Activated T-cell treated with anti-CD3 and anti-CD28 coated beads, Interleukin-2, amount 50 U/mL, for 4 hours (primary cell): ENCODE data around the gene GTPBP4. TPM values are rescaled to one million over a fixed set of nuclear protein-coding genes. Genes with fewer than 3 reads are reported as not detected.

Source experiments
- ATAC-seq, 2 donors: fragments of 200-7000 bp; cut with Tn5 transposase; one replicate each; pipeline ENCODE4 v1.10.0; 2021
- DNase-seq: peaks from one replicate; pipeline ENCODE4 v3.0.0-alpha.2; 2020
- H3K27me3 Mint-ChIP-seq: one replicate; pipeline ENCODE4 v1.8.0; 2021; ENCODE audit warnings: low read depth, mixed read lengths
- H3K36me3 Mint-ChIP-seq: one replicate; pipeline ENCODE4 v1.8.0; 2022; ENCODE audit warnings: mixed read lengths; ENCODE audit not compliant: insufficient read depth
- H3K4me1 Mint-ChIP-seq: one replicate; pipeline ENCODE4 v1.8.0; 2021; ENCODE audit warnings: low read depth, mixed read lengths
- H3K4me3 Mint-ChIP-seq: one replicate; pipeline ENCODE4 v1.8.0; 2021; ENCODE audit warnings: mild to moderate bottlenecking, moderate library complexity, mixed read lengths
- H3K9me3 Mint-ChIP-seq: one replicate; pipeline ENCODE4 v1.8.0; 2021; ENCODE audit warnings: mixed read lengths
- total RNA-seq, 3 donors: library from RNA; stranded (reverse); gene quantifications; one replicate each; pipeline ENCODE4 v1.2.1, GENCODE V29; 2021

GTPBP4 gene
- total RNA-seq, 3 donors from 2014 or later, result 223 to 244 (median 226) TPM

DNA sequence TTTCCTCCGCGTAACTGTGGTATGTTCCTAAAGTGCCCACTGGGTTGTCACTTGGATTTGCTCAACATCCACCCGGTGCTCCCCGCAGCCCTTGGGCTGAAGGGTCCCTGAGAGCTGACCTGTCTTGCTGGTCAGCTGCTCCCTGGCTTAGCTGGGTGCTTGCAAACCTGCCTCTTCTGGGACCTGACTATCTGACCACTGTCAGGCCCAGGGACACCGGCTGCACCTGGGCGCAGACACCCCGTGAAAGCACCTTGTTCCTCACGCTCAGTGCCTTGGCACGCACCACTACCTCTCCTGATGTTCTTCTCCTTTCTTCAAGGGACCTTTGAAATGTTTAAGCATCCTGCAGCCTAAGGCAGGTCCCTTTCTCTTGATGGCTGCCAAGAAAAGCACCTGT, 30.1 kb upstream of the GTPBP4 start:
- Mint-ChIP-seq H3K36me3 (no peaks in the 10 kb centered on the region), H3K9me3 (no peaks in the 10 kb centered on the region), H3K27me3 (peaks cover 9% of the 10 kb centered on the region), H3K4me1 (no peaks in the 10 kb centered on the region), H3K4me3 (no peak overlapping the region)
- no peak for ATAC-seq
- no peak for DNase-seq

DNA sequence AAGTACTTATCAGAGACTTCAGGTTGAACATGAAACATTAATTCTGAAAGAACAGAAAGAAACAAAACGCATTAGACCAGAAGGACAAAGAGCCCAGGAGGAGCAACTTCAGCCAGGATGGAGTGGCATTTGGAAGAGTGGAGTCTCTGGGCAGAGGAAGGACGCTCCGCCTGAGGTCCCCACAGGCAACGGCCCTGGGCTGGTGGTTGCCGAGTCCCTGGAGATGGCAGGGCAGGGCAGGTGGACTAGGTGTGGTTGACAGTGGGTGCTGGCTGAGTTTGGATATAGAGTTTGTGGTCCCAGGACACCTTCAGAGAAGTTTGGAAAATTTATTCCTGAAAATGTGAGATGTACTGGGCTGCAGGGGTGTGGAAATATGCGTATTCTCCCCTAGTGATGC, 29.4 kb upstream of the GTPBP4 start:
- H3K4me1 Mint-ChIP-seq, result no peaks in the 10 kb centered on the region
- H3K4me3 Mint-ChIP-seq, result no peak overlapping the region
- ATAC-seq (no peak), DNase-seq (no peak)
- H3K36me3 Mint-ChIP-seq, result no peaks in the 10 kb centered on the region
- no peaks in the 10 kb centered on the region for H3K9me3 Mint-ChIP-seq
- peaks cover 9% of the 10 kb centered on the region for H3K27me3 Mint-ChIP-seq

DNA sequence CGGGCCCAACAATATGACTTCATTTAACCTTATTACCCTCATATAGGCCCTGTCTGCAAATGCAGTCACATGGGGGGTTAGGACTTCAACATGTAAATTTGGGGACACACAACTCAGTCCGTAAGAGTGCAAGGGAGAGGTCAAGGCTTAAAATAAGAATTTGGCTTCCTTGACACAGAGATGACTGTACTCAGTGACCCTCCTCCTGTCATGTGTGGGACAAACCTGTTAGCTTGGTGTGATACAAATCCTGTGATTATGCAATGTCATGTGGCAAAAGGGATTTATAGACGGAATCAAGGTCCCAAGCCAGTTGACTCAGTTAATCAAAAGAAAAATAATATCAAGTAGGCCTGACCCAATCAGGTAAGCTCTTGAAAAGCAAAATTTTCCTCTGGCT, 25.9 kb upstream of the GTPBP4 start:
- ATAC-seq (no peak), DNase-seq (no peak)
- Mint-ChIP-seq H3K4me3 (no peak overlapping the region), H3K27me3 (peaks cover 4% of the 10 kb centered on the region), H3K9me3 (no peaks in the 10 kb centered on the region), H3K36me3 (no peaks in the 10 kb centered on the region), H3K4me1 (peaks cover 7% of the 10 kb centered on the region)

DNA sequence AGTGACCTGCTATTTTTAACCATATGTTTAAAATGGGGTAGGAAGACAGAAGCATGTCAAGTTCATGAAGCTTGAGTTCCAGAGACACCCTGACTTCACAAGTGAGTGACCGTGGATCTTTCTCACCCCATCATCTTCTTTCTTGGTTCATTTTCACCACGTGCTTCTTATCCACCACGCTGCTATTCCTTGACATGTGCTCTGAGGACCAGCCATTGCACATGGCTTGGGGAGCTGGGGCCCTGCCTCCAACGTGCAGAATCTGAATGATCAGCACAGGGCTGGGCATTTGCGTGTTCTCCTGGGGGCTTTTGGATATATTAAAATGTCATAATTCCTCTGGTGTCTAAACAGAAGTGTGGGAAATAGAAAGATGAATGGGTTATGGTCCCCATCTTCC, 25.0 kb upstream of the GTPBP4 start:
- Mint-ChIP-seq H3K9me3 (no peaks in the 10 kb centered on the region), H3K36me3 (no peaks in the 10 kb centered on the region), H3K4me3 (no peak overlapping the region), H3K27me3 (peaks cover 4% of the 10 kb centered on the region), H3K4me1 (peaks cover 9% of the 10 kb centered on the region)
- ATAC-seq (no peak), DNase-seq (no peak)

DNA sequence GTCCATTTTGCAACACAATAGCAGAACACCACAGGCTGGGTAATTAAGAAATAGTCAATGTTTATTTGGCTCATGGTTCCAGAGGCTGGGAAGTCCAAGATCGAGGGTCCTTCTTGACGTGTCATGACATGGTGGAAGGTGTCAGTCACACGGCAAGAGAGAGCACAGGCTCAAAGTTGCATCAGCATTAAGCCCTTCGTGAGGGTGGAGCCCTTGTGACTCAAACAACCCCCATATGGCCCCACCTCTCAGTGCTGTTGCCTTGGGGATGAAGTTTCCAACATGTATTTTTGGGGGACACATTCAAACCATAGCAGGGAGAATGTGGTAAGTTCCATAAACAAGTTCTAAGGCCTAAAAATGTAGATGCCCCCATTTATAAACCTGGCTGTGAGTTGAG, 24.6 kb upstream of the GTPBP4 start:
- DNase-seq, result no peak
- H3K36me3 Mint-ChIP-seq, result no peaks in the 10 kb centered on the region

DNA sequence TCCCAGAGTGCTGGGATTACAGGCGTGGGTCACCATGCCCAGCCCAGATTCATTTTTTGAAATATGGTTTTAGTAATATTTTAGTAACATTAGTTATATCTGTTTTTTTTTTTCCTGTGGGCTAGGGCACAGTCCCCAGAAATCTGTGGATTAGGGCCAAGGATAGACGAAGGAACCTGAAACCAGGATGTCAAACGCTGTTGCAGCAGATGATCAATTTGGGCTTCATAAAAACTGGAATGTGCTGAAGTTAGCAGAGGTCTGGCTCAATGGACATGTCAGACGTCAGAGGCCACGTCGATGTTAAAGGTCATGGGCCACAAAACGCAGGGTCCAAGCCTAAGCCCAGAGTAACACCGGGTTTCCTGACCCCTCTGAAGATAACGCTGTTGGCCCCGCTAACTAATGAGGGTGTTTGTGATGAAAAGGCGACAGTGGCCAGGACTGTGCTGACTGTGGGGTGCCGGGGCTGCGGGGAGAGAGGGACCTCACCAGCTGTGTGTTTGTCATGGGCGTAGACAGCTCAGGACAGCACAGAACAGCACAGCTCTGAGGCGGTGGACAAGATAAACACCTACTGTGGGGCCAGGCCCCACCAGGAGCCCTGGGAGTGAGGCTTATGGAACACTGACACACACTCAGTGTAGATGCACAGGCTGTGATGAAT, 23.8 kb upstream of the GTPBP4 start:
- no peaks in the 10 kb centered on the region for H3K9me3 Mint-ChIP-seq
- no peak overlapping the region for H3K4me3 Mint-ChIP-seq
- H3K27me3 Mint-ChIP-seq, result peaks cover 11% of the 10 kb centered on the region
- no peaks in the 10 kb centered on the region for H3K36me3 Mint-ChIP-seq
- DNase-seq, result no peak
- H3K4me1 Mint-ChIP-seq, result peaks cover 9% of the 10 kb centered on the region
- ATAC-seq, result no peak

More for the DNA sequence above, 24.6 kb upstream of the GTPBP4 start:
- H3K27me3 Mint-ChIP-seq, result peaks cover 9% of the 10 kb centered on the region
- H3K4me1 Mint-ChIP-seq, result peaks cover 9% of the 10 kb centered on the region
- no peaks in the 10 kb centered on the region for H3K9me3 Mint-ChIP-seq
- ATAC-seq, result no peak
- H3K4me3 Mint-ChIP-seq, result no peak overlapping the region

DNA sequence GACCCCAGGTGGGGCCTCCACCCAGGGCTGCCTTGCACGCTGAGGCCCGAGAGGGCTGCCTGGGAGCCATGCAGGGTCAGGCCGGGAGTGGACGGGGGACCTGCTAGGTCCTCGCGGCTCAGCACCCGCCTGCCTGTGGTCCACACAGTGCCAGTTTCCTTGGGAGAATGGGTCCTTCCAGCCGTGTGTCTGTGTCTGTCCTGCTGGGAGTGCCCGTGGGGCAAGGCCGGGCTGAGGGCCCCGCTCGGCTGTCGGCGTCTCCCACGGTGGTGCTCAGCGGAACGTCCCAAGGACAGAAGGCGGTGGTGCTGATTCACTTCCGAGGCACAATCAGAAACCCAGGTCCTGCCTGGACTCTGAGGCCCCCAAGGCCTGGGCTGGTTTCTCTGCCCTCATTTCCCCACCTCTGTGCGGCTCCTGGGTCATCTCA, 23.2 kb upstream of the GTPBP4 start:
- ATAC-seq, result peak in 1 of 2 donors; percentile 23
- H3K4me3 Mint-ChIP-seq, result no peak overlapping the region
- no peak for DNase-seq
- peaks cover 9% of the 10 kb centered on the region for H3K4me1 Mint-ChIP-seq
- H3K27me3 Mint-ChIP-seq, result peaks cover 13% of the 10 kb centered on the region
- H3K9me3 Mint-ChIP-seq, result no peaks in the 10 kb centered on the region
- H3K36me3 Mint-ChIP-seq, result no peaks in the 10 kb centered on the region

DNA sequence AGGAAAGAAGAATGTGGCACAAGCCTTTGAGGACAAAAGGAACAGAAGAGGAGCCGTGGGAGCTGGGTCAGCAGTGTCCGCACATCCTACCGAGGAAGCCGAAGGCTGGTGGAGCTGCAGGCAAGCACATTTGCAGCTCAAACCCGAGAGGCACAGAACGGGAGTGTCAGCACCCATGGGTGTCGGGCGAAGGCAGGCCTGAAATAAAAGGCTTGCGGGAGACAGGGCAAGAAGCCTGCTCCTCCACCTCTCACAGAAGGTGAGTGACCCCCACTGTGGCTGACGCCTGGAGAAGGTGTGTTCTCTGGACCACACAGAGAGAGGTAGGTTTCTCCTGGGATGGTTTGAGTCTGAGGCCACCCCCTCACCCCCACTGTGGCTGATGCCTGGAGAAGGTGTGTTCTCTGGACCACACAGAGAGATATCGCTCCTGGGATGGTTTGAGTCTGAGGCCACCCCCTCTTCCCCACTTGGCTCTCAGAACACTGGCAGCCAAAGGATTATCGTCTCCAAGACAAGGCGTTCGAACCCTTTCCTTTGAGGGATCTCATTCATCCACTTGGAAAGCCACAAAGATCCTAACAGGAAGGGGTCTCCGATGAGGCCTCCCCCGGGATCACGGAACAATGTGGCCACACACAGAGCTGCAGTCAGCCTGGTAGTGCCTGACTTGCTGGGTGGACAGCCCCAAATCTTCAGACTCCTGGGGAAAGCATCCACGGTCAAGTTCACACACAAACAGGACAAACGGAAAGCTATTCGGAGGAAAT, 21.6 kb upstream of the GTPBP4 start:
- Mint-ChIP-seq H3K4me1 (peaks cover 9% of the 10 kb centered on the region), H3K4me3 (no peak overlapping the region), H3K36me3 (no peaks in the 10 kb centered on the region), H3K9me3 (no peaks in the 10 kb centered on the region), H3K27me3 (peaks cover 12% of the 10 kb centered on the region)
- DNase-seq, result no peak
- ATAC-seq, result no peak

DNA sequence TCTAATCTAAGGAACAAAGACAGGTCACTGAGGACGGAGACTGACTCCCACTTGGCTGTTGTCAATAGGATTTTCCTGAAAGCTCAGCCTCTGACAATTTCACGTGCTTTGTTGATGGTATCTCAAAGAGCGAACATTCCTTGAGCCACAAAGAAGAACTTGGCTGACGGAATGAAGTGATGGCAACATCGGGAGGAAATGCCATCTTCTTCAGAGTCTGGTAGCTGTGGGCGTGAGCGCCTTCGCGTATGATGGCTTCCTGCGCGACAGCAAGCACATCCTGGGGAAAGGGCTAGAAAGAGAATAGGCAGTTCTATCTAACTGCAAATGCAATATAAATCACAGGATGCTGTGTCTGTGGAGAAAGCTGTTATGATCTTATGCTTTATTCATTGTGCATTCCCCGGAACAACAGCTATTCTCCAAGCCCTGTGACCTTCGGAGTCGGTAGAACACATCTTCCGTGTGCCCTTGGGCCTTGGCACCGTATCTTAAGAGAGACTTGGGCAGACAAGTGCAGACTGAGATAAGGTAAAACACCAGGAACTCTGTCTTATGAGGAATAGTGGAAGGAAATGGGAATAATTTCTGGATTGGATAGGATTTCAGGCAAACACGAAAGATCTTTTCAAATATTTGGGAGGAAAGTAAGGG, 19.6 kb upstream of the GTPBP4 start:
- Mint-ChIP-seq H3K27me3 (peaks cover 13% of the 10 kb centered on the region), H3K36me3 (no peaks in the 10 kb centered on the region), H3K9me3 (no peaks in the 10 kb centered on the region), H3K4me1 (peaks cover 9% of the 10 kb centered on the region), H3K4me3 (no peak overlapping the region)
- ATAC-seq (no peak), DNase-seq (no peak)

DNA sequence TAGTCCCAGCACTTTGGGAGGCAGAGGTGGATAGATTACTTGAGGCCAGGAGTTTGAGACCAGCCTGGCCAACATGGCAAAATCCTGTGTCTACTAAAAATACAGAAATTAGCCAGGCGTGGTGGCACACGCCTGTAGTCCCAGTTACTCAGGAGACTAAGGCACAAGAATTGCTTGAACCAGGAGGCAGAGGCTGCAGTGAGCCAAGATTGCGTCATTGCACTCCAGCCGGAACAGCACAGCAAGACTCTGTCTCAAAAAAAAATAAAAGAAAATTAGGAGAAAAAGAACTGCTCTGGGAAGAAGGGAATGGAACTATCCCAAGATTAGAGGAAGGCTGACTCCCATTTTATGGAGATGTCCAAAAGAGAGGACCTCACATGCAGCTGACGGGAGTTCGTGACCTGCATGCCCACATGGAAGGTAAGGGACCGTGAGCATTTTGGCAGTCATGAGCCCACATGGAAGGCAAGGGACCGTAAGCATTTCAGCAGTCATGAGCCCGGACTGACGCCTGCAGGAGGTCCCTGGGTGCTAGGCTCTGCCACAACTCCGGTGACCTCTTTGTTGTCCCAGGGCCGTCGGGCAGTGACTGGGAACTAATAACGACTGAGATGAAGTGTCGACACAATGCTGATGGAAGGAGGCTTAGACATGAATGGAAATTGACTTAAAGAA, 18.6 kb upstream of the GTPBP4 start:
- H3K4me3 Mint-ChIP-seq, result no peak overlapping the region
- DNase-seq, result no peak
- H3K27me3 Mint-ChIP-seq, result peaks cover 13% of the 10 kb centered on the region
- no peaks in the 10 kb centered on the region for H3K36me3 Mint-ChIP-seq
- no peak for ATAC-seq
- peaks cover 9% of the 10 kb centered on the region for H3K4me1 Mint-ChIP-seq
- H3K9me3 Mint-ChIP-seq, result no peaks in the 10 kb centered on the region

DNA sequence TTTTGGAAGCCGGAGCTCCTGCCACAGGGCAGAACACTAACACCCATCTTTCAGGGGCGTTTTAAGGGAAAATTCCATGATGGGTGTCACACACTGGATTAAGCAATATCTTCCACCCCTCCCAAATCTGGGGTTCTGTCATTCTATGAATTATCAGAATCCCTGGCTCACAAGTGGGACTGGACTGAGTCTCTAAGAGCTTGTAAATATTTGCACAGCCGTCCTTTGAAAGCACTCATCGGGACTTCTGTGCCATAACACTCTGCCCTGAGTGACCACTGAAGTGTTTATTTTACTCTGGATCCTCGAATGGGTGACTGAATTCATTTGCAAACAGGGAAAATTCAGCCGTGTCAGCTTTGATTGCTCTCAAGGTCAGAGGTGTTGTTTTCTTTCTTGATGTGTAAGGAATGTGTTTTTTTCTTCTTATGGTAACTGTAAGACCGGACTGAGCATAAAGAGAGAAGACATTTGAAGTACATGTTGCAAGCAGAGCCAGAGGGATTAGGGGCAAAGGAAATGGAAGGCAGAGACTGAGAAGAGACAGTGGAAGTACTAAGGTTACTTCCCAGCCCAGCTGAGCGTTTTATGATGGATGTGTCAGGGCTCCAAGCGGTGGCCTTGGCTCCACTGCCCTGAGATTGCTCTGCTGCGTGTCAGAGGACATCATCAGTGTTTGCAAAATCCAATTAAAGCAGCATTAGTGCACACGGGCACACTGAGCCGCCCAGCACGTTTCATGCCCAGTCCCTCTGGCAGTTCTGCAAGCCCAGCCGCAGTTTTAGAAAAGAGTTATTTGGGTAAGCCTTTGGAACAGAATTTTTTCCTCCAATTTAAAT, 17.7 kb upstream of the GTPBP4 start:
- no peak for ATAC-seq
- H3K36me3 Mint-ChIP-seq, result no peaks in the 10 kb centered on the region

DNA sequence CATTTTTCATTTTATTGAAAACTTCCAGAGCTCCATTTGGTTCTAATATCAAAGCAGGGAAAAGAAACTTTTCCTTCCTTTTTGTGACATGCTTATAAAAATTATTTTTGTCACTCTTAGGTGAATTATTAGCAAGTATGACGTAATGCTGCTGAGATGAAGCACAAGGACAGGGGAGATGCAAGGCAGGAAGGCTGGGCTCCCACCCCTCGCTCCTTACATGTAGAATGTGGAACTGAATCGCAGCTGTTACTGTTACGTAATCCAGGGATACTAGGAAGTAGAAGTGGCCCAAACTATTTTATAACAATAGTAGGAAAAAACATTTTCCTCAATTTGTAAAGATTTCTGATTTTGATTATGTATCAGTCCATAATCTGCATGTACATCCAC, 17.1 kb upstream of the GTPBP4 start:
- Mint-ChIP-seq H3K36me3 (no peaks in the 10 kb centered on the region), H3K4me1 (peaks cover 7% of the 10 kb centered on the region), H3K27me3 (peaks cover 13% of the 10 kb centered on the region), H3K9me3 (no peaks in the 10 kb centered on the region), H3K4me3 (no peak overlapping the region)
- no peak for ATAC-seq
- no peak for DNase-seq

More for the DNA sequence above, 17.7 kb upstream of the GTPBP4 start:
- H3K9me3 Mint-ChIP-seq, result no peaks in the 10 kb centered on the region
- peaks cover 9% of the 10 kb centered on the region for H3K4me1 Mint-ChIP-seq
- H3K4me3 Mint-ChIP-seq, result no peak overlapping the region
- peaks cover 13% of the 10 kb centered on the region for H3K27me3 Mint-ChIP-seq
- DNase-seq, result no peak

DNA sequence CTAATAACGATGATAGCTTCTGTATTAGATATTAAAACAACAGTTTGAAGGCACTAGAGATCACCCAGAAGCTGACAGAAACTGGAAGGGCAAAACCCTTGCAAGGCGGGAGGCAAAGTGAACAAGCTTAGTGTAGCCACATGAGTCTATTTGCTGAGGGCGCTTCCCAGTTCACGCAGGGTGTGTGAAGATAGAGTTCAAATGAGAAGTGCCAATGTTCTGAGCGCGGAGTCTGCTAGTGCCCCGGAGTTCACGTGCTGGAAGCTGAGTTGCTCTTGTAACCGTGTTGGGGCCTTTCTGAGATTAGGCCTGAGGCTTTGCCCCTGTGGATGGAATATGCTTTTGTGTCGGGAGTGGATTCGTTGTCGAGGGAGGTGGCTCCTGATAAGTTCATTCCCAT, 16.6 kb upstream of the GTPBP4 start:
- Mint-ChIP-seq H3K4me3 (no peak overlapping the region), H3K4me1 (peaks cover 7% of the 10 kb centered on the region), H3K36me3 (no peaks in the 10 kb centered on the region), H3K9me3 (peaks cover 2% of the 10 kb centered on the region), H3K27me3 (peaks cover 13% of the 10 kb centered on the region)
- ATAC-seq (no peak), DNase-seq (no peak)

DNA sequence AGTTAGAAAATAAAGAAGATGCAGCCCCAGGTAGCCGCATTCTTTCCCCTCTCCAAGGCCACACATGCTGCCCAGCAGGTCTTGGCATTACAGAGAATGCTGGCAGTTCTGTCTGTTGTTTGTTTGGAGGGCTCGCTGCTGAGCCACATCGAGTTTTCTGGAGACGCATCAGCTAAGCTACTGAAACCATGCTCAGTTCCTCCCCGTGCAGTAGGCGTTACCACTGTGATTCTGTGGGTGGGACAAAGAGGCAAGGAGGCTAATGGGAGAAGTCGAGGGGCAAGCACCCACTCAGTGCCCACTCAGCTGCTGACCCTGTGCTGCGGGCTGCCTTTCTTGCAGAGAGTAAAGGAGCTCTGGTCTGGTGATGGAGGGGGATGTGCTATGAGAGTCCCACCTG, 15.5 kb upstream of the GTPBP4 start:
- peaks cover 13% of the 10 kb centered on the region for H3K27me3 Mint-ChIP-seq
- H3K4me1 Mint-ChIP-seq, result no peaks in the 10 kb centered on the region
- H3K36me3 Mint-ChIP-seq, result no peaks in the 10 kb centered on the region
- H3K4me3 Mint-ChIP-seq, result no peak overlapping the region
- DNase-seq, result no peak
- ATAC-seq, result no peak
- peaks cover 4% of the 10 kb centered on the region for H3K9me3 Mint-ChIP-seq
